Tibial nerve (tissue), 3 donors: ENCODE data around the gene SHROOM3.

Experiments used
- POLR2A ChIP-seq, 2 donors: fragments of 450-650 bp; IDR thresholded peaks; one replicate each; pipeline ENCODE4 v1.6.1; 2017; ENCODE audit warnings: antibody characterized with exemption in 2 of 2, mild to moderate bottlenecking in 2 of 2, moderate library complexity in 2 of 2
- TF ChIP-seq, protein P1 (sequence below), 5 experiments: fragments of 200-600 bp in 3 of 5; fragments of 450-650 bp in 2 of 5; sonication (generic) in 3 of 5; IDR thresholded peaks; one replicate each; pipeline ENCODE4 v1.5.1; 2016 to 2019; ENCODE audit warnings: antibody characterized with exemption in 5 of 5, mild to moderate bottlenecking in 3 of 5, moderate library complexity in 2 of 5

DNA sequence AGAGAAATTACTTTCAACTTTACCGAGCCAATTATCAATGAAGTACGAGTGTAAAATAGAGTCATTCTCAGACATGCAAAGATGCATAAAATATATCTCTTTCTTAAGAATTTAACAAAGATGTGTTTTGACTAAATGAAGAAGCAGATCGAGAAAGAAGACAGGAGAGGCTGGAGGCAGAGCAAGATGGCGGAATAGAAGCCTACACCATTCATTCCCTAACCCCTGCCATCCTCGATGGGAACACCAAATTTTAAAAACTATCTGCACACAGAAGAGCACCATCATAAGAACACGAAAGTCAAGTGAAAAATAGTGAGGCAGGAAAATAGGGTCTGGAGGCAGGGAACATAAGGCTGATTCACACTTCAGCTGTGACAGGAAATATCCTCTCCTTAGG lies 49.1 kb upstream of the SHROOM3 start:
- TF ChIP-seq, protein P1, sequence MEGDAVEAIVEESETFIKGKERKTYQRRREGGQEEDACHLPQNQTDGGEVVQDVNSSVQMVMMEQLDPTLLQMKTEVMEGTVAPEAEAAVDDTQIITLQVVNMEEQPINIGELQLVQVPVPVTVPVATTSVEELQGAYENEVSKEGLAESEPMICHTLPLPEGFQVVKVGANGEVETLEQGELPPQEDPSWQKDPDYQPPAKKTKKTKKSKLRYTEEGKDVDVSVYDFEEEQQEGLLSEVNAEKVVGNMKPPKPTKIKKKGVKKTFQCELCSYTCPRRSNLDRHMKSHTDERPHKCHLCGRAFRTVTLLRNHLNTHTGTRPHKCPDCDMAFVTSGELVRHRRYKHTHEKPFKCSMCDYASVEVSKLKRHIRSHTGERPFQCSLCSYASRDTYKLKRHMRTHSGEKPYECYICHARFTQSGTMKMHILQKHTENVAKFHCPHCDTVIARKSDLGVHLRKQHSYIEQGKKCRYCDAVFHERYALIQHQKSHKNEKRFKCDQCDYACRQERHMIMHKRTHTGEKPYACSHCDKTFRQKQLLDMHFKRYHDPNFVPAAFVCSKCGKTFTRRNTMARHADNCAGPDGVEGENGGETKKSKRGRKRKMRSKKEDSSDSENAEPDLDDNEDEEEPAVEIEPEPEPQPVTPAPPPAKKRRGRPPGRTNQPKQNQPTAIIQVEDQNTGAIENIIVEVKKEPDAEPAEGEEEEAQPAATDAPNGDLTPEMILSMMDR (IDR thresholded peaks at IDR 0.05) = no peak
- no peak for TF ChIP-seq POLR2A (IDR thresholded peaks at IDR 0.05)
